T-helper 1 cell treated with Interleukin-12 subunit alpha and Interleukin-12 subunit beta and Interleukin-4 antibody, amounts not matched to agents 30 μg/mL and 1 μg/mL, for 36 hours (primary cell): ENCODE results near the gene FOXB1.

Experiments used
- H3K27ac Mint-ChIP-seq: one replicate; pipeline ENCODE4 v1.8.0; 2021; ENCODE audit warnings: mild to moderate bottlenecking, mixed read lengths
- H3K27me3 Mint-ChIP-seq: one replicate; pipeline ENCODE4 v1.8.0; 2021; ENCODE audit warnings: low read depth, mixed read lengths
- H3K36me3 Mint-ChIP-seq: one replicate; pipeline ENCODE4 v1.8.0; 2021; ENCODE audit warnings: low read depth, mixed read lengths
- H3K4me1 Mint-ChIP-seq: one replicate; pipeline ENCODE4 v1.8.0; 2021; ENCODE audit warnings: low read depth, mixed read lengths
- H3K4me3 Mint-ChIP-seq: one replicate; pipeline ENCODE4 v1.8.0; 2021; ENCODE audit warnings: mild to moderate bottlenecking, moderate library complexity, mixed read lengths
- H3K9me3 Mint-ChIP-seq: one replicate; pipeline ENCODE4 v1.8.0; 2021; ENCODE audit warnings: mixed read lengths

FOXB1 gene

DNA sequence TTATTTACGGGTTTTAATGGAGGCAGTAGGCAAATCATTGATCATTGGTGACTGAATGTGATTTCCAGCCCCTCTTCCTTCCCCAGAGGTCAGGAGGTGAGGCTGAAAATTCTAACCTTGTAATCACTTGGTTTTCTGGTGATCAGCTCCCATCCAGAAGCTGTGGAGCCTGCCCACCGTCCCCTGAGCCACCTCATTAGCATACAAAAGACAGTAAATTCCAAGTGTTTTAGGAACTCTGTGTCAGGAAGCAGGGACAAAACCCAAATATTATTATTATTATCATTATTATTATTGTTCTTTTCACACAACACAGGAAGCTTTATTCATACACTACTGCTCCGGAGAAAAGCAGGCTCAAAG, 18.2 kb downstream of the FOXB1 start:
- peaks cover 14% of the 10 kb centered on the region for H3K4me1 Mint-ChIP-seq
- peaks cover 3% of the 10 kb centered on the region for H3K9me3 Mint-ChIP-seq
- no peak overlapping the region for H3K4me3 Mint-ChIP-seq
- no peak overlapping the region for H3K27ac Mint-ChIP-seq
- peaks cover 2% of the 10 kb centered on the region for H3K36me3 Mint-ChIP-seq
- H3K27me3 Mint-ChIP-seq, result no peaks in the 10 kb centered on the region

DNA sequence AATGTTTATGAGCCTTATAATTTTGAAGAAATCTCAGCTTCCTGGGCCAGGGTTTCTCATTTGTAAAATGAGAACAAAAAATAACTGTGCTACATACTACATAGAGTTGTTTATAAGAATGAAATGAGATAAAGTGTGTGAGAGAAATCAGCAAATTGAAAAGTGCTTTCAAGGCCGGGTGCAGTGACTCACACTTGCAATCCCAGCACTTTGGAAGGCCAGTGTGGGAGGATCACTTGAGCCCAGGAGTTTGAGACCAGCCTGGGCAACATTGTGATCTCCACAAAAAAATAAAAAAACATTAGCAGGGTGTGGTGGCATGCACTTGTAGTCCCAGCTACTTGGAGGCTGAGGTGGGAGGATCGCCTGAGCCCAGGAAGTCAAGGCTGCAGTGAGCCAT, 22.4 kb downstream of the FOXB1 start:
- H3K9me3 Mint-ChIP-seq, result no peaks in the 10 kb centered on the region
- H3K27ac Mint-ChIP-seq, result no peak overlapping the region

DNA sequence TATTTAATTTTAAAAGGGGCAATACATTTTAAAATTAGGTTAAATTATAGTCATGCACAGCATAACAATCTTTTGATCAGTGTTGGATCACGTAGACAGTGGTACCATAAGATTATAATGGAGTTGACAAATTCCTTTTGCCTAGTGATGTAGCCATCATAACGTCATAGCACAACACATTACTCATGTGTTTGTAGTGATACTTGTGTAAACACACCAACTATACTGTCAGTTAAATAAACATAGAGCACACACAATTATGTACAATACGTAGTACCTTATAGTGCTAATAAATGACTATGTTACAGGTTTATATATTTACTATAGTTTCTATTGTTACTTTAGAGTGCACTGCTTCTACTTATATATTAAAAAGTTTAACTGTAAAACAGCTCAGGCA, 31.2 kb downstream of the FOXB1 start:
- peaks cover 16% of the 10 kb centered on the region for H3K27me3 Mint-ChIP-seq
- H3K4me3 Mint-ChIP-seq, result no peak overlapping the region
- no peaks in the 10 kb centered on the region for H3K36me3 Mint-ChIP-seq
- H3K27ac Mint-ChIP-seq, result no peak overlapping the region
- peaks cover 5% of the 10 kb centered on the region for H3K4me1 Mint-ChIP-seq
- H3K9me3 Mint-ChIP-seq, result no peaks in the 10 kb centered on the region

More for the DNA sequence above, 22.4 kb downstream of the FOXB1 start:
- Mint-ChIP-seq H3K27me3 (peaks cover 12% of the 10 kb centered on the region), H3K4me3 (no peak overlapping the region), H3K4me1 (no peaks in the 10 kb centered on the region), H3K36me3 (no peaks in the 10 kb centered on the region)

DNA sequence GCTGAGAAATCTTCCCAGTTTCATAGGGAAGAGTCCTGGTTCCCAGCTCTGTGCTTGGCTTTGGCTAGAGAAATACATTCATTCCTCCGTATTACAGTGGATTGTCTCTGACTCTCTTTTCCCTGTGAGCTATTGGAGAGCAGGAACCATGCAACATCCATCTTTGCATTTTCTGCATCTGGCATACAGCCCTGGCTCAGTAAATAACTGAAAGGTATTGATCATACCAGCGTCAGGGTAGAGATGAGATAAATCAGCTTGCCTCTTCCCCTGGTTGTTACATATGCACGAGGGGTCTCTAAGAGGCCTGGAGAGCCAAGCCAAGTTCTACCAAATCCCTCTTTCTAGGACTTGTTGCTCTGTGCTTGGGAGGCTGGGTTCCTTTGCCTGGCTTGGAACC, 35.2 kb downstream of the FOXB1 start:
- no peaks in the 10 kb centered on the region for H3K27me3 Mint-ChIP-seq

DNA sequence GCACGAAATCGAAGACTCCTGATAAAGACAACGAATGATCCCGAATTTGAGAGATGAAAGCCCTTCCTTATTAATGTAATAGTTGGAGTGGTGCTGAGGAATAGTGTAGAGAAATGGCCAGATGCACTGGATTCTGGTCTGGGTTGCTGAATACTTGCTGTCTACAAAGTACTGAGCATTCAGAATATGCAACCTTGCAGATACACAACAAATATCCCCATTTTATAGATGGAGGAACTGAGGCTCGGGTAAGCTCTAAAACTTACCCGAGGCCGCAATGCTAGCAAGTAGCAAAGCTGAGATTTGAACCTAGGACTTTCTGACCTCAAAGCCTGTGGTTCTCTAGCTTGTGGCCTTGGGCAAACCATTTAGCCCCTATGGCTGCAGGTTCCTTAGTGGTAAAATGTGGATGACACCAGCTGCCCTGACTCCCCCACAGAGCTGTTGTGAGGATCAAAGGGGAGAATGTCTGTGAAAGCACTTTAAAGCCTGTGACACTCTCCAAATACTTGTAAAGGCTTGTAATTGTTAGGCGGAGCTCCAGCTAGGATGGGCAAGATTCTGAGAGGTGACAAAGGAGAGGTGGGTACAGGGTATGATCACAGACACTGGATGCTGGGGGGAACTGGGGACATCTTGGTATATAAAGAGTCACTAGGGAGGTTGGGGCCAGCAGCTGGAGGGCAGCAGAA, 39.8 kb downstream of the FOXB1 start:
- peaks cover 17% of the 10 kb centered on the region for H3K4me1 Mint-ChIP-seq
- H3K36me3 Mint-ChIP-seq, result peaks cover 2% of the 10 kb centered on the region
- no peak overlapping the region for H3K4me3 Mint-ChIP-seq
- no peaks in the 10 kb centered on the region for H3K27me3 Mint-ChIP-seq
- peak overlapping the region; percentile 70 for H3K27ac Mint-ChIP-seq
- no peaks in the 10 kb centered on the region for H3K9me3 Mint-ChIP-seq

More for the DNA sequence above, 35.2 kb downstream of the FOXB1 start:
- H3K4me1 Mint-ChIP-seq, result peaks cover 9% of the 10 kb centered on the region
- H3K36me3 Mint-ChIP-seq, result no peaks in the 10 kb centered on the region
- no peak overlapping the region for H3K27ac Mint-ChIP-seq
- no peaks in the 10 kb centered on the region for H3K9me3 Mint-ChIP-seq
- no peak overlapping the region for H3K4me3 Mint-ChIP-seq

DNA sequence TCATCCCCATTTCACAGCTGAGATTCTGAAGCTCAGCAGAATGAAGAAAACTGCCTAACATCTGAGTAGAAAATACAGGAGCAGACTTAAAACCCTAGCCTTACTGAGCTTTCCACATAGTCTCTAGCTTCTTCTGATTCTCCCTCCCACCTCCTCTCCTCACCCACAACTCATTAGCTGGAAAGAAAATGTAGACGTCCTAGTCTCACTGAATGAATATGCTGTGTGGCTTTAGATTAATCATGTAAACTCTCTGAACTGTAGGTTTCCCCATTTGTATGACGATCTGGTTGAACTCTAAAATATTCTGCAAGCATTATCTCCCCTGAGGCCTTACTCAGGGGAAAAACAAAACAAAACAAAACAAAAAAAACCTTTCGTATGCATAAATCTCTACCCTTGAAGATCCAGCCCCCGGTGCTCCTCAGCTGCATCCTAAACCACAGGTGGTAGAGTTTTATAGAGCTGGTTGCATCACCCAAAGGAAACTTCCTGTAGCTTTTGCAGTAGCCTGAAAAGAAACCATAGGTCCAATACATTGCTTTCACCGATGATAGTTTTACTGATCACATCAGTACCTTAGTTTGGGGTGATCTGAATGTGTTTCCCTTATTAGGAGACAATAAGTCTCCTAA, 40.6 kb downstream of the FOXB1 start:
- Mint-ChIP-seq H3K27ac (peak overlapping the region; percentile 70), H3K9me3 (peaks cover 6% of the 10 kb centered on the region), H3K4me3 (peak overlapping the region; percentile 25), H3K27me3 (peaks cover 4% of the 10 kb centered on the region), H3K4me1 (peaks cover 17% of the 10 kb centered on the region), H3K36me3 (peaks cover 7% of the 10 kb centered on the region)

DNA sequence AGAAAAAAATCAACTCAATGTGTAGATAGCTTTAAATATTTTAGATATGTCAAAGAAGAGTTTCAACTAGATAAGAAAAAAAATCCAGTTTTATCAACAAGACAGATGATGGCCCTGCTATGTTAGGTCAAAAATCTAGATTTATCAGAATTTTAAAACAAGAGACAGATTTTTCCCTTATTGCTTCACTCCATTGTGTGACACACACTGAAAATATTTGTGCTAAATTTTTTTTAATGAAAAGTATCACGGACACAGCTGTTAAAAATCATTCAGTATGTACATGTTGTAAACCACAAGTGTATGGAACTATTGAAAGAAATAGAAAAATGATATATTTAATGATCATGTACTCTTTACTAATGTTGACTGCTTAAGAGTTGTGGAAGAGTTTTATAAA, 43.6 kb downstream of the FOXB1 start:
- Mint-ChIP-seq H3K9me3 (peaks cover 19% of the 10 kb centered on the region), H3K4me1 (peaks cover 17% of the 10 kb centered on the region), H3K27ac (no peak overlapping the region), H3K27me3 (peaks cover 4% of the 10 kb centered on the region), H3K4me3 (no peak overlapping the region), H3K36me3 (peaks cover 10% of the 10 kb centered on the region)

DNA sequence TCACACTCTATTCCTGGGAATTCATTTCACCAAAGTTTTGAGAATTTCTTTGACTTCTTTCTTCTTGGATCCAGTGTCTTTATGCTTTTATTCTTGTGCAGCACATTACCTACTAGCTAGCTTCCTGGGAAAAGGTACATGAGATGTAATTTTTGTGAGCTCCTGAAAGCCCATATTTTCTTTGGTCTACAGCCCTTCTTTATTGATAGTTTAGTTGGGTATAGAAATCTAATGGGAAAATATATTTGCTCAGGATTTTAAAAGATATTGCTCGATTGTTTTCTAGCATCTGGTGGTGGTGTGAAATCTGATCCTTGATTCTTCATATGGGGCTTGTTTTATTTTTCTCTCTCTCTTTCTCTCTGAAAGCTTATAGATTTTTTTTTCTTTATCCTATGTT, 45.8 kb downstream of the FOXB1 start:
- Mint-ChIP-seq H3K36me3 (peaks cover 10% of the 10 kb centered on the region), H3K27me3 (peaks cover 23% of the 10 kb centered on the region), H3K4me3 (no peak overlapping the region), H3K27ac (no peak overlapping the region), H3K4me1 (peaks cover 6% of the 10 kb centered on the region), H3K9me3 (peaks cover 19% of the 10 kb centered on the region)

DNA sequence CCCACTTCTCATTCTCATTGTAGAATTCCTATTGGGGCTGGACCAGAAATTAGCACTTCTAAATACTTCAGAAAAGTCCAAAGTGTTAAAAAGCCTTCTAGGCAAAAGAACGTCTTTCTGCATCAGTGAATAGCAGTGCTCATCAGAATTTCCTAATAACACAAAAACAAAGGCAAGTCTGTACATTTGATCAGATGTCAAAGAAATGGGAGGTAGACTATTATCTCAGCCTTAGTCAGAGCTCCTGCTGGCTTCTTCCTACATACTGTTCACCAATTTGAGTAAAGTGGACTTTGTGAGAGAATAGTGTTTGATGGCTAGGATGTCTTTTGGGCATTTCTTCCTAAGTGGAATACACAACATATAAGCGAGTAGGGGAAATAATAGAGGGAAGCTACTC, 48.7 kb downstream of the FOXB1 start:
- H3K36me3 Mint-ChIP-seq, result peaks cover 8% of the 10 kb centered on the region
- H3K4me3 Mint-ChIP-seq, result no peak overlapping the region
- peaks cover 36% of the 10 kb centered on the region for H3K27me3 Mint-ChIP-seq
- no peak overlapping the region for H3K27ac Mint-ChIP-seq
- peaks cover 19% of the 10 kb centered on the region for H3K9me3 Mint-ChIP-seq
- no peaks in the 10 kb centered on the region for H3K4me1 Mint-ChIP-seq

DNA sequence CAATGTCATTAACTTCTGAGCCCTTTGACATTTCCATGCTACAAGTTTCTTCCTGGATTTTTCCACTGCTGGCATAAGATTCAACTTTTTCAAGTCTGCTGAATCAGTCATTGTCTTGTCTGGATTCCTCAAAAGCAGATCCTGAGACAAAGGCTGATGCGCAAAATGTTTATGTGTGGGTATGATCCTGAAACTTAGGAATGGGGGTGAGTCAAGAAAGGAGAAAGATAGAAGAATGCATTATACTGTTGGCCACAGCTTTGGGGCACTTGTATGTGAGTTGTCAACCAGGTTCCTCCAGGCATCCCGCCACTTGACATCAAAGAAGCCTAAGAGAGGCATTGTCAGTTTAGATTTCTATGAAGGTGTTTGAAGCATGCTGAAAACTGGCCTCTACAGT, 50.4 kb downstream of the FOXB1 start:
- H3K4me1 Mint-ChIP-seq, result no peaks in the 10 kb centered on the region
- no peak overlapping the region for H3K27ac Mint-ChIP-seq
- peaks cover 20% of the 10 kb centered on the region for H3K9me3 Mint-ChIP-seq
- peaks cover 33% of the 10 kb centered on the region for H3K27me3 Mint-ChIP-seq
- no peak overlapping the region for H3K4me3 Mint-ChIP-seq
- peaks cover 6% of the 10 kb centered on the region for H3K36me3 Mint-ChIP-seq
